A172 (cell line): ENCODE data around the gene DDT. TPM values are rescaled to one million over a fixed set of nuclear protein-coding genes. Genes with fewer than 3 reads are reported as not detected.
"Not testable (repeated sequence)": the region's sequence is repeated elsewhere in the genome, so short reads cannot be mapped to it uniquely, and the experiment has no call there.

ENCODE experiments used
- DNase-seq: peaks from one replicate; pipeline ENCODE4 v3.0.0-alpha.2; 2015; ENCODE audit warnings: low spot score
- total RNA-seq: library from RNA; depleted of rRNA; stranded (reverse); fragments of >200 nt; shearing (Covaris generic); gene quantifications from 2 replicates; pipeline ENCODE4 v1.2.3, GENCODE V29; 2014; rRNA removed

Gene DDT
- 78.7 and 124 TPM in 2 replicates for total RNA-seq

- DNase-seq = not testable (repeated sequence)
These were observed at the start of gene DDT for GRCh38 chr22:23974345-23974744. DDT (minus strand) TSS chr22:23974441; CDS start chr22:23974414, 27 bp downstream.

- no peak for DNase-seq
These were observed 49.1 kb upstream of the DDT start for GRCh38 chr22:24023204-24023789.

DNA sequence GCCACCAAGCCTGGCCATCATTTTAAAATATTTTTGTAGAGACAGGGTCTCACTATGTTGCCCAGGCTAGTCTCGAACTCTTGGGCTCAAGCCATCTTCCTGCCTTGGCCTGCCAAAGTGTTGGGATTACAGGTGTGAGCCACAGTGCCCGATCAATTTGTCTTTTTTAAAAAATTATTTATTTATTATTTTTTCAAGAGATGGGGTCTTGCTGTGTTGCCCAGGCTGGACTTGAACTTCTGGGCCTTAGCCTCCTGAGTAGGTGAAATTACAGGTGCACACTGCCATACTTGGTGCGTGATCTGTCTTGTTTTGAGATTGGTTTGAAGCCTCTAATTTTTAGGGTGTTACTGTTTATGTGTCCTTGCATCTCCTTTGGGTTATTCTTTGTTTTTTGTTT lies 47.1 kb upstream of the DDT start:
- DNase-seq = no peak

GRCh38 chr22:24016156-24016555 lies 41.9 kb upstream of the DDT start:
- DNase-seq = no peak

DNA sequence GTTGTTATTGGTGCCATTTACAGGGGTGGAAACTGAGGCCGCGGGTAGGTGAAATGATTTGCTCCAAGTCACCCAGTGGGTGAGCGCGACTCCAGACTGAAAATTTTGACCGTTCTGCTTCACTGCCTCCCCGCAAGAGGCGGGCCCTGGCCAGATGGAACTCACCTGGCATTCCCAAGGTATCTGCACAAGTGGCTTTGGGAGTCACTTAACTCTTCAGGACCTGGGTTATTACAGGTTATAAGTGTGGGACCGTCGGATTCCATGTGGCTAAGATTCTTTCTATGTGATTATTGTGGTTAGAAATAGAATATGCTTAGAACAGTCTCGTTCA lies 37.5 kb upstream of the DDT start:
- DNase-seq = no peak

- no peak for DNase-seq
These were observed 35.8 kb upstream of the DDT start for GRCh38 chr22:24010018-24010391.

GRCh38 chr22:24009227-24010017 lies 35.2 kb upstream of the DDT start:
- no peak for DNase-seq

- DNase-seq = no peak
These were observed 34.4 kb upstream of the DDT start for GRCh38 chr22:24008381-24009226.

GRCh38 chr22:24008022-24008283 lies 33.7 kb upstream of the DDT start:
- DNase-seq = no peak

GRCh38 chr22:24007253-24008021 lies 33.2 kb upstream of the DDT start:
- DNase-seq = no peak

DNA sequence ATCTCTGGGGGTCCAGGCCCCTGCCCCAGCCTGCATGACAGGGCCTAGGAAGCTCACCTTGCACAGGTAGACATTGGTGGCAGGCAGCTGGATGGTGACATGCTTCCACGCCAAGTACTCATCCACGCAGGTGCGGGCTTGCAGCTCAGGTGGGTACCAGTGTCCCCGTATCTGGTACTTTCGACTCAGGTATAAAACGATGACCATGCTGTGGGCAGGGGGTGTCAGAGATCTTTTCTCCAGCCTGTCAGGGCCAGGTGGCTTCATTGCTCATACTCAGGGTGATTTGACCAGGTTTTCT lies 32.6 kb upstream of the DDT start:
- no peak for DNase-seq

DNA sequence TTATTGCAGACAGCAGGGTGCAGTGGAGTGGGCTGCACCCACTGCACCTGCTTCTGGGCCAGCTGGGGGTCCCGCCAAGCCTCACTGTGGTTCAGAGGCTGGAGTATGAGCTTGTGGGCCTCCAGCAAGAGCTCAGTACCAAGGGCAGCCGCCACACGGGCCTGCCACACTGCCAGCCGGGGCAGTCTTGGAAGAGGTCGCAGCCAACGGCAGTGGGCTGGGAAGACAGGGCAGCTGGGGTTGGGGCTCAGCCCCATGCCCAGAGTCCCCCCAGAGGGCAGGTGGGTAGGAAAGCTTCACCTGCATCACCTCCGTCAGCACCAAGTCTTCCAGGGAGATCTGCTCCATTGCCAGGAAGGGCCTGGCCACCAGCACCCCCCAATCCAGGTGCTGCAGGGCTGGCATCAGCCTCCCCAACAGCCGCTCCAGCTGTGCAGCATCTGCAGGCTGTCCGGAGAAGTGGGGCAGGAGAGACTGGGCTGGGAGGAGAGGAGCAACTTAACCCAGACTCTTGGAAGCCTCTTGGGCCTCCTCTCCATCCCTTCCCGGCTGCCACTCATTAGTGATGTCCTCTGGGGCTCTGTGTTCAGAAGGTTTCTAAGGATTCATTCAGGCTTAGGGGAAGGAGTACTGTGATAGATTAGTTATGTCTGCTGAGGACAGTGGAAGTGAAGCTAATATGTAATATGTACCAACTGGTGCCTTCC lies 32.1 kb upstream of the DDT start:
- DNase-seq = no peak

GRCh38 chr22:24005201-24005600 lies 31.0 kb upstream of the DDT start, which contains the start of gene GSTT4:
GSTT4 (minus strand) TSS chr22:24005453; CDS start chr22:24005356, 97 bp downstream.
- no peak for DNase-seq

GRCh38 chr22:24003887-24004286 lies 29.6 kb upstream of the DDT start:
- DNase-seq = no peak

DNA sequence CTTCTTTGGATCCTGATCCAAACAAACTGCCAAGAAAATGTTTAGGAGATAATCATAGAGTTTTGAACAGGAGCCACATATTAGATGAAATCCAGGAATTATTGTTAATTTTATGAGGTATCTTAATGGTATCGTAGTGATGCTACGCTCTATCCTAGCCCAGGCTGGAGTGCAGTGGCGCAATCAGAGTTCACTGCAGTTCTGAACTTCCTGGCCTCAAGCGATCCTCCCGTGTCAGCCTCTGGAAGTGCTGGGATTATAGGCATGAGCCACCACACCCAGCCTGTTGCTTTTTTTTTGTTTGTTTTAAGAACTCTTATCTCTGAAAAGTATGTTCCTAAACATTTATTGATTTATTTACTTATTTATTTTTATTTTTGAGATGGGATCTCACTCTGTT lies 28.6 kb upstream of the DDT start:
- DNase-seq = no peak

- DNase-seq = no peak
These were observed 28.0 kb upstream of the DDT start for GRCh38 chr22:24002272-24002671.

DNA sequence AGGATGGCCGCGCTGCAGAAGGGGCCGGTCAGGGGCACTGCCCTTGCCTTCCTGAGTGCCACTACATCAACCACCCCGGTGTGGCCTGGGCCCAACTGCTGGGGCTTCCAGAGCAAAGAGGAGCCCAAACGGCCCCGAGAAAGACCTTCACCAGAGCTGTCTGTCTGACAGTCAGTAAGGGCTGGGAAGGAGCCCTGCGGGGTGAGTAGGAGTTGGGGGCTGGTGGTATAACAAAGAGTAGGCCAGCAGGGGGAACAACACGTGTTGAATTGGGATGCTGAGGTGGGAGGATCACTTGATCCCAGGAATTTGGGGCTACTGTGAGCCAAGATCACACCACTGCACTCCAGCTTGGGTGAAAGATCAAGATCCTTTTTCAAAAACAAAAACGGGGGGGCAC lies 27.1 kb upstream of the DDT start:
- no peak for DNase-seq

- DNase-seq = not testable (repeated sequence)
These were observed 25.5 kb upstream of the DDT start for GRCh38 chr22:23999779-24000178.

GRCh38 chr22:23997092-23997491 lies 22.9 kb upstream of the DDT start:
- DNase-seq = no peak

DNA sequence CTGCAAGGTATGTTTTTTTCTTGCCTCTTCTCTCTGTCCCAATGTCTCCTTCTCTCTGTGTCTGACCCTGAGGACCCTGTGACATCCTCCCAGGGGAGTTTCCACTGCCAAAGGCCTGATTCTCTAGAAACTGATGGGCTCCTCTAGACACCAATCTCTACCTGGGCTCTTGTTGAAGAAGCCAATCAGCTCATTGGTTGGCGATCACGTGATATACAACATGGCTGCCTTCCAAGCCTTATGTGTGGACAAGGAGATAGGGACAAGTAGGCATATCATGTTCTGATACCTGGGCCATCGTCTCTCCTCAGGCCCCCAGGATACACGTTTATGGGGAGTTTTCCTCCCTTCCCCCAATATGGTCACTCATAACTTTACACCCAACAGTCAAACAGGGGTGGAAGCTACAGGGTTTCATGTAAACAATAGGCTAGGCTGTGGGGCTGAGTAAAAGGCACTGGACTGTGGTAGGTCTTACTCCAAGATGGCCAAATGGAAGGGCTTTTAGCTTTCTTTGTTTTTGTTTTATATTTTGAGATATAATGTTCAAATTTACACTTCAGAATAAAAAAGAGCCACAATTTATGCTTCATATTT lies 19.4 kb upstream of the DDT start:
- DNase-seq = not testable (repeated sequence)

DNA sequence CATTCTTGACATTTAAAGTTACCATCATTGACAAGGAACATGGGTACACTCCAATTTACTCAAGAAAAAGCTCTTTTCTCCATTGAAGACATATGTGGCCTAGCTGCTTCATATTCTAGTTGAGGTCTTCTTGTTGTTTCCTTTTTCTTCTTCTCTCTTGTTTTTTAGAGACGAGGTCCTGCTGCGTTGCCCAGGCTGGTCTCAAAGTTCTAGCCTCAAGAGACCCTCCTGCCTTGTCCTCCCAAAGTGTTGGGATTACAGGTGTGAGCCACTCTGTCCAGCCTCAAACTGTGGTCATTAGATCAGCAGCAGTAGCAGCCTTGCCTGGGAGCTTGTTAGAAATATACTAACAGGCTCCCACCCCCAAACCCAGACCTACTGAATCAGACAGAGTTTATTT lies 18.8 kb upstream of the DDT start:
- not testable (repeated sequence) for DNase-seq
